GM03348 (cell line): Measurements from ENCODE around the gene CALU.

Source experiments
- DNase-seq: peaks from one replicate; pipeline ENCODE4 v3.0.0; 2012; ENCODE audit warnings: low spot score

The CALU gene

DNA sequence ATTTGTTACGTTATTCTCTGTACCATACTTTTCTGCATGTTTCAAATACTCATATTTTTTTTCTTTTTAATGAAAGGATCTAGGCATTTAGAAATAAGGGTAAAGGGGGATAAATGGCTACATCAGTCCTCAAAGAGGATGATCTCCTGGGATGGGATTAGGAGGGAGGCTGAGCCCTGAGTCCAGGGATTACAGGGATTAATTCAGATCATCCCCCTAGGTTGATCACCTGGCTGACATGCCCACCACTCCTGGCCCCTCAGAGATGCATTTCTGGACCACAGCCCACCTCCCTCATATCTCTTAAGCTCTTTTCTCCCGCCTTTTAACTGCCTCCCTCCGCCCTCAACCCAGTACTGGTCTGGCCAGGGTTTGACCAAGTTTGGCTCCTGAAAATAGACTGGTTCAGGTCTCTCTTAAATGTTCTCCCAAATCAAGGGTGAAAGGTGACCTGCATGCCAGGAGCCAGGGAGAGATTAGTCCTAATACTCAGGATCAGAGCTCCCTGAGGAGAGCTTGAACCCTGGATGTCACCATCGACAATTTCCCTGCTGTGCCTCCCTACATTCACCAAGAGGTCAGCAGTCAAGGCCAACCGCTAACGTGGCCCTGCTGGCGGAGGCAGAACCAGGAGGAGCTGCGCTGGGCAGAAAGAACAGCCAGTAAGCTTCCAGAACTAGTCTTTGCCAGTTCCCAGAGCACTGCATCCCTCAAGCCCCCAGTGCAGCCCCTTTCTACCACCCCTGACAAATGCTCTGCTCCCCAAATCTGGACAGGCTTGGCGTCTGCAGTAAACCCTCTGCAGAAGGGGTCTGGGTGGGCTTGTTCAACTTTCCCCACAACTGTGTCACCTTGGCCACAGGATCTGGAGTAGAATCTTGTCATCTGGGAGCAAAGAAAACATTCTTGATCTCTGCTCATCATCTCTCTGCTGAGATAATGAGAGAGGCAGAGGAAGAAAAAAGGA is 49.6 kb downstream of the CALU start:
- DNase-seq = no peak

- DNase-seq = no peak
These were observed 51.3 kb downstream of the CALU start for GRCh38 chr7:128790315-128791041.

DNA sequence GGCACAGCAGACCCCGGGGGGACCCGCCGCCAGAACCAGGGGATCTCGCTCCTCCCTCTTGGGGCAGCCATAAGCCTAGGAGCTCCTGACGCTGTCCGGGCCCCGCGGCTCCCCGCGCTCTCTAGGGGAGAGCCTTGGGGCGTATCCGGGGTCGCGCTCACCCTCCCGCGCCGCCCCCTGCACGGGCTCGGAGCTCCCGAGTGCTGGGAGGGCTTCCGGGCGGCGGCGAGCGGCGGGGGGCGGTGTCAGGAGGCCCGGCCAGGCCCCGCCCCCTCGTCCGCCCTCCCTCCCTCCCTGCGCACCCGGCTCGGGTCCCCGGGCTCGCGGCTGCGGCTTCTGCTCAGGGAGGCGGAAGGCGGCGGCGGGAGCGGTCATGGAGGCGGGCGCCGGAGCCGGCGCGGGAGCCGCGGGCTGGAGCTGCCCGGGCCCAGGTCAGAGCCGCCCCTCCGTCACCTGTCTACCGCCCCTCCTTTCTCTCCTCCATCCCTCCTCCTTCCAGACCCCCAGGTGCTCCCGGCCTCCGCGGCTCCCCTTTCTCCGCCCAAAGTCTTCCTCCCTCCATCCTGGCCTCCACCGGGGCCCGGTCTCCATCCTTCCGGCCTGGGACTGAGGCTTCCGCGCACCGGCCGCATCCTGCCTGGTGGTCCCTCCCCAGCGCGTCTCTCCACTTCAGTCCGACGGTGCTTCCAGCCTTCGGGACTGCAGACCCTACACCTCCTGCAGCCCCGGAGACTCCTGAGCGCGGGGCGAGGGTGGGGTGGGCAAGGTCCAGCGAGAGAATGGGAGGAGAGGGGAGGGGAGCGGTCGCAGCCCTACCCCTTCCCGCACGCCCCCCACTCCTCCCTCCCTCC is 52.2 kb downstream of the CALU start, which contains the start of gene CCDC136:
TSS of gene CCDC136 (plus strand) at position 848 of the 851 bp plus-strand sequence. CDS start 444 bp downstream, outside the sequence.
- peak; percentile 96 for DNase-seq

DNA sequence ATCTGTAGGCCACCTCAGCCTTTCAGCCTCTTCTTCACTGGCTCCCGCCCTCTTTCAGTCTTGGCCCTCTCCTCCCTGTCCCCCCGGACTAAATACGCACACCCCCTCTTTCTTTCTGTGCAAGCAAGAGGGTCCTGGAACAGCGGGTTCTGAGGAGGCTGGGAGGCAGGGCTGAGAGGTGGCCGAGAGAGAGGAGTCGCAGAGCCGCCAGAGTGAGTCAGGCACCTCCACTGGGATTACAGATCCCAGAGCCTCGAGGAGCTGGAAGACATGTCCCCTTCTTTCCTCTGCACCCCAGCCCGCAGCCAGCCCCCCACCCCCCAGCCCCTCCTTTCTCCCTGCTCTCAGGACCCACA is 52.8 kb downstream of the CALU start:
- DNase-seq = peak; percentile 37

DNA sequence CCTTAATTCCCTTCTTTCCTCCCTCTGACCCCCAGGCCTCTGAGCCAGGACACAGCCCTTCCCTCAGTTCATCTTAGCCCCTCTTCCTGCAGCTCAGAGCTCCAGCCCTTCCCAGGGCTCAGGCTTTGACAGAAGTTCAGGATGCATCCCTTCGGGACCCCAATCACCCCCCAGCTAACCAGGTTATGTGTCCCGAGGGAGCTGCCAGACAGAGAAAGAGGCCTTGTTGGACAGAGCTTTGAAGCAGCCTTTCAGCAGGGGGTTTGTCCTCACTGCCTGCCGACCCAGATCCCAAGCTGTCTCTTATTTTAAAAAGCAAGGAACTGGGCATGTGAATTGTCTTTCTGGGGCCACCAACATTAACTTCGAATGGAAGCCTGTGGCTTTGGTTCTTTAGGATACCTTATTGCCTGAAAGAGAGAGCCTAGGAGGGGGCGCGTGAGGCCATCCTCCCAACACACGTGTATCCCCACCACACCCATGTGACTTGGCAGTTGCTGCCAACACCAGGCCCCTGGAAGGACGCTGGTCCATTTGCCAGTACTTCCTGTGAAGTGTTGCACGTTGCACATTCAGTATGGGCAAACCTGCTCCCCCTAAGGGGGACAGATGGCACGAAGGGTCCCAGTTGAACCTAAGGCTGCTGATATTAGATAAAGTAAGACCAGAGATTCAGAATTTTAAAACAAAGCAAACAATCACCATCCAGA is 53.5 kb downstream of the CALU start:
- DNase-seq = no peak

DNA sequence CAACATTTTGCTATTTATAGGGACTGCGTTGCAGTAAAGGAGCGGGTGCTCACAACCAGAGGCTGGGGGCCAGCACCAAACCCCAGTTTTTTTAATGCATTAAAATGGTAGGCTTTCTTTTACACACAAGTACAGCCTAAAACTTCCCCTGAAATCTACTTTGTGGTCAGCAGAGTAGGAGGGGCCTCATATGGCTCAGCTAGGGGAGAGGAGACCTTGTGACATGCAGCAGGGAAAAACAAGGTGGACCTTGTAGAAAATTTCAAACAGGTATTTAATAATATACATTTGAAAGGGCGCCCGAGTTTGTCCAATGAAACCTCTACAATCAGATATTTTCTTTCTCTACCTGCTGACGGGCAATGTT is 54.0 kb downstream of the CALU start:
- no peak for DNase-seq

- DNase-seq = no peak
These were observed 54.9 kb downstream of the CALU start for GRCh38 chr7:128794020-128794419.

- no peak for DNase-seq
These were observed 55.3 kb downstream of the CALU start for GRCh38 chr7:128794436-128794835.

GRCh38 chr7:128795129-128795528 is 56.0 kb downstream of the CALU start:
- no peak for DNase-seq

GRCh38 chr7:128796327-128796726 is 57.2 kb downstream of the CALU start:
- DNase-seq = peak; percentile 66

DNA sequence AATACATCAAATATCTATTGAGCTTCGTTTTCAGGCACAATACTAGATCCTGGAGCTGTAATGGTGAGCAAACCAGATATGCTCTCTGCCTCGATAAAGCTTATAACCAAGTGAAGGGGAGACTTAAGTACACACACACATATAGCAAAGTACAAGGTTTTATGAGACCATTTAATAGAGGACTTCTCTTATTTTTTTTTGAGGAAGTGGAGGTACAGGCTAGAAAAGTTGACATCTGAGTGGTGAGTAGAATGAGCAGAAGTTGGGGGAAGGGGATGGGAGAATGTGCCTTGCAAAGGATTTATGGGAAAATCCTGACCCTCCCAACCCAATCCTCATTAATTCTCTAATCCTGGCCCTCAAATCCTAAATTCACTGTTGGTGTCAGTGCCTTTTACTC is 60.3 kb downstream of the CALU start:
- no peak for DNase-seq

DNA sequence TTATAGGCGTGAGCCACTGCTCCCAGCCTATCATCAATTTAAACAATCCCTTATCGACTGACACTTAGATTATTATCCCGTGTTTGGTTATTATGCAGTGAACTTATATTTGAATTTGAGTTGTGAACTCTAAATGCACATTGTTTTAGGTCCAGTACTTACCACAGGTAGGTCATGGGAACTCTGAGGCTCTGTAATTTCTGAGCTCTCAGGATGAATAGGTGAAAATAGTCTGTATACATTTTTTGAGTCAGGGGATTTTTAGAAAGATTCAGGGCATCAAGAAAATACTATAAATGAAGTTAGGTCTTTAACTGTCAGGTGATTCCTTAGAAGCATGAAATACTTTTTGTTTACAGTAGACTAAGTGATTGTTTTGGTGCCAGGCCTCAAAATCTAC is 61.4 kb downstream of the CALU start:
- no peak for DNase-seq

GRCh38 chr7:128801003-128801402 is 61.8 kb downstream of the CALU start:
- DNase-seq = no peak

DNA sequence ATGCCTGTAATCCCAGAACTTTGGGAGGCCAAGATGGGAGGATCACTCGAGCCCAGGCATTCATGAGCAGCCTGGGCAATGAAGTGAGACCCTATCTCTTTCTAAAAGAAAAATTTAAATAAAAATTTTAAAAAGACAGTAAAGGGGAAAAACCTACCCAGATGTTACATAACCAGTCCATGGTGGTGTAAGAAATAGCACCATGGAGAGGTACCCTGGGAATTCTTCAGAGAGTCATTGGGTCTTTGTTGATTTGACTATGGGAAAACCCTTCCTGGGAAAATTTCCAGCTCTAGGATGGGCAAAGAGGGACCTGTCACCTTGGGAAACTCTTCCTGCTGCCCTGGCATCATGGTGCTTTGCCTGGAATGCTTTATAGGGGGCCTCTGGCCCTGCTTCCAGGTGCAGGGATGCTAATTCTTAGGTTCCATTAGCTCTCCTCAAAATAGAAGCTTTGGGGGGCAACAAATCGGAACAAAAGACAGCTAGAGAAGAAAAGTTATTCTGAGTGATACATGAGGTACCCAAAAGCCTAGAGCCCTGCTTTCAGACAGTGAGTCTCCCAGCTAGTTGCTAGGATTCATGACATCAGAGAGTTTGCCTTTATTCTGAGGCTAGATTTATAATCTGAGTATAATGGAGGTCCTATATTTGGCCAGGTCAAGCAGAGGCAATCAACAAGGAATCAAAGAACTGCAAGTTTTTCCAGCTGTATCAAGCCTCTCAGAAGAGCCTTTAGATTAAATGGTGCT is 62.7 kb downstream of the CALU start:
- DNase-seq = no peak

GRCh38 chr7:128804484-128804883 is 65.3 kb downstream of the CALU start:
- DNase-seq = no peak

DNA sequence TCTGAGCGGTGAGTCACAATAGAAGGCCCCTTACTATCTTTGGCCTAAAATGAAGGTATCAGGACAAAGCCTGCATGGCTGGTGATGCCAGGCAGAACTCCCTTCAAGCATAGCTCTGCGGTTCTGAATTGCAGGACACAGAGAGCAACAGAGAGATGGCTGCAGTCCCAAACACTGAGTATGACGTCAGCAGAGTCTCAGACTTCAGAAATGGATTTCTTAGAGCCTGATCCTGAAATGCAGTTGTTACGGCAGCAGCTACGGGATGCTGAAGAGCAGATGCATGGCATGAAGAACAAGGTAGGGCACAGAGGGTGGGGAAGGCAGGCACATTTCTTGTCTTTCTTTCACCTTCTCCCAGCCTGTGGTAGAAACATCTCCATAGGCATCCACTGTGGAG is 66.1 kb downstream of the CALU start:
- DNase-seq = no peak

DNA sequence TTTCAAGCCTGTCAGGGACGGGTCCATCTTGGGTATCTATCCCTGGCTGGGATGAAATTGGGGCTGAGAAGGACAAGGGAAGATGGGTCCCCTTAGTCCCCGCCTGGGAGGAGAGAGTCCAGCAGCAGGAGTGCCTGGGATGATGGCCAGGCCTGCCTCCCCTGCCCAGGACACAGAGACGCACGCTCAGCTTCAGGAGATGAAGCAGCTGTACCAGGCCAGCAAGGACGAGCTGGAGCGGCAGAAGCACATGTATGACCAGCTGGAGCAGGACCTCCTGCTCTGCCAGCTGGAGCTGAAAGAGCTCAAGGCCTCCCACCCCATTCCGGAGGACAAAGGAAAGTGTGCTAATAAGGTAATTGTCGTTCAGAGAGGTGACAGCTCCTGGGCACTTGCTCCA is 68.0 kb downstream of the CALU start:
- DNase-seq = no peak

DNA sequence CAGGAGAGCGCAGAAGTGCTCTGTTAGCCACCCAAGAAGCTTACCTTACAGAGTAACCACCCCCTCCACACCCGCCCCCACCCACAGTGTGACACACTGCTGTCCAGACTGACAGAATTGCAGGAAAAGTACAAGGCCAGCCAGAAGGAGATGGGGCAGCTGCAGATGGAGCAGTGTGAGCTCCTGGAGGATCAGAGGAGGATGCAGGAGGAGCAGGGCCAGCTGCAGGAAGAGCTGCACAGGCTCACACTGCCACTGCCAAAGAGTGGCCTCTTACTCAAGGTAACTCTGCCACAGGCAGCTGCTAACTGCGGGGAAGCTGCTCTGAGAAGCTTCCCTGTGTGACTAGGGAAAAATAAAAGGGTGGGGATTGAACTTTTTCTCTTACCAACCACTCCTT is 70.2 kb downstream of the CALU start:
- DNase-seq = no peak

DNA sequence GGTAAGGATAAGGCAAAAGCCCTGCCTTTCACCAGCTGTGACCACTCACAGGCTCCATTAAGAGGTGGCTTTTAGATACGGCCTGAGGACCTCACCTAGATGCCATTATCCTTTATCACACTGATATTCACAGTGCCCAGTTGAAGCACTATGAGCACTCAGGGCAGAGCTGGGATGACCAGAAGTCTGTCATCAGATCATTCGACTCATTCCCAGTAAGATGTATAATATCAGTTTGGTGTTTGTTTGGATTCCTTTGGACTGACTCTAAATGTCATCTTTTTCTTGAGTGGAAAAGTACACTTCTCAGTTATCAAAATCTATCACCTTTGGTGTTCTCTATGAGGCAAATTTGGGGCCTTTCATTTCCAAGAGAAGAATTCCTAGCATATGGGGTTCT is 71.3 kb downstream of the CALU start:
- DNase-seq = peak; percentile 33

DNA sequence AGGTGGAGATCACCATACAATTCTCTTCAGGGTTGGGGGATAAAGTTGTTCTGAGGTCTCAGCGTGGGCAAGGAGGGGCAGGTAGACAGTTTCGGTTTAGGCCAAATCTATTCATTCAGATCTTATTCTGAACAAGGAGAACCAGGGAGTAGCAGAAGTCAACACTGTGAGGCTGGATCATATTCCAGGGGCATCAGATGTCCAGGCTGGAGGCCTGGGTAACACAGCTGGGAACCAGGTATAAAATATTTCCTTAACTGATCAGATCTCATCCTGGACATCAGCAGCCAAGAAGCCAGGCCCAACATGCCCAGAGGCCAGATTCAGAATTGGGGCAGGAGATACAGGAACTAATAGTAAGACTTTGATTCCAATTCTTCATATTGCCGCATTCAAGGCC is 71.8 kb downstream of the CALU start:
- no peak for DNase-seq
